SK-N-MC (cell line): ENCODE results near the gene ERGIC1.

Experiments
- DNase-seq: peaks from one replicate; pipeline ENCODE4 v3.0.0-alpha.2; 2011; ENCODE audit warnings: low read depth, low spot score
- H3K27ac ChIP-seq: fragments of 200-600 bp; sonication (generic); 2 replicates; pipeline ENCODE4 v1.5.1; 2016; ENCODE audit warnings: mixed run types
- H3K36me3 ChIP-seq: fragments of 200-600 bp; sonication (generic); 2 replicates; pipeline ENCODE4 v1.6.1; 2017; ENCODE audit warnings: antibody characterized with exemption, low read length, mixed read lengths; ENCODE audit not compliant: insufficient read depth
- H3K4me3 ChIP-seq: fragments of 200-600 bp; sonication (generic); 2 replicates; pipeline ENCODE4 v1.5.1; 2016
- H3K9ac ChIP-seq: fragments of 200-600 bp; sonication (generic); 2 replicates; pipeline ENCODE4 v1.8.0; 2017; ENCODE audit warnings: mixed run types, mixed read lengths; ENCODE audit not compliant: insufficient read length
- H3K9me3 ChIP-seq: fragments of 200-600 bp; sonication (generic); 2 replicates; pipeline ENCODE4 v1.6.1; 2017; ENCODE audit warnings: low read depth, mild to moderate bottlenecking, antibody characterized with exemption, low read length, moderate library complexity, mixed read lengths
- EZH2 ChIP-seq: fragments of 200-600 bp; sonication (generic); IDR thresholded peaks from one replicate; pipeline ENCODE4 v1.6.1; 2017; ENCODE audit warnings: antibody characterized with exemption
- FOXP2 ChIP-seq: optimal IDR thresholded peaks from 2 replicates; pipeline ENCODE3; 2011; ENCODE audit warnings: mild to moderate bottlenecking, moderate library complexity; ENCODE audit not compliant: insufficient read depth; ENCODE audit errors: extremely low read length, control extremely low read depth
- POLR2AphosphoS5 ChIP-seq: IDR thresholded peaks from 2 replicates; pipeline ENCODE4 v1.6.1; 2012; ENCODE audit warnings: mild to moderate bottlenecking, low read depth, low read length, borderline replicate concordance

Gene ERGIC1

DNA sequence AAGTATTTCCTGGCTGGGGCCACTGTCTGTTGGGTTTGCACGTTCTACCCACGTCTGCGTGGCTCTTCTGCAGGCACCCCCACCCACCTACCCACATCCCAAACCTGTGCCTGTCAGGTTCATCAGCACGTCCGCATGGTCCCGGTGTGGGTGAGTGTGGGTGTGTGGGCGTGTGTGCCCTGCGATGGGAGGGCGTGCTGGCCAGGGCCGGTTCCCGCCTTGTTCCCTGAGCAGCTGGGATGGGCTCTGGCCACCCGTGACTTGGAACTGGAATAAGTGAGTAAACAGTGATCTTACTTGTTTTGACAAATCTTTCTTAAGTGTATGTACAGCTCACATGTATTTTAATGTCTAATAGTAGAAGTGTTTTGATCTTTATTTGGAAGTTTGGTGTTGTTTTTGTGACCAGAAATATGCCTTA lies 20.4 kb downstream of the ERGIC1 start:
- Histone ChIP-seq H3K27ac (no peak overlapping the region), H3K4me3 (no peak overlapping the region), H3K9ac (no peak overlapping the region), H3K9me3 (no peaks in the 10 kb centered on the region), H3K36me3 (no peaks in the 10 kb centered on the region)
- DNase-seq: no peak
- TF ChIP-seq FOXP2 (no peak), EZH2 (no peak), POLR2AphosphoS5 (no peak)

DNA sequence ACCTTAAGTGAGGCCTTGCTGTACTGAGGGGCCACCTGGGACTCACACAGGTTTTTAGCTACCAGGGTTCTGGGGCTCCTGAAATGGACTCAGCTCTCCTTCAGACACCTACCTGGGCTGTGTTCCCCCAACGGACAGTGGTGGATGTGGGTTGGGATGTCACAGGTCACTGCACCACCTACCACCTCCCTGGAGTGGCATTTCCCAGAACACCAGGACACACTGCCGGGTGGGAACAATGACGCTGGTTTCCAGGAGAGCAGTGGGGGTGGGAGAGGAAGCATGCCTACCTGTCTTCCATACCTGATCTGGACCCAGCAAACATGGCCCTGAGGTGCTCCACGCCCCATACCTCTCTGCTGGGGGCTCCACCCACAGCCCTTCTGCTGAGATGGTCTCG lies 20.9 kb downstream of the ERGIC1 start:
- no peak overlapping the region for H3K9ac ChIP-seq
- no peaks in the 10 kb centered on the region for H3K36me3 ChIP-seq
- TF ChIP-seq EZH2: no peak
- no peak for TF ChIP-seq FOXP2
- no peak for TF ChIP-seq POLR2AphosphoS5

DNA sequence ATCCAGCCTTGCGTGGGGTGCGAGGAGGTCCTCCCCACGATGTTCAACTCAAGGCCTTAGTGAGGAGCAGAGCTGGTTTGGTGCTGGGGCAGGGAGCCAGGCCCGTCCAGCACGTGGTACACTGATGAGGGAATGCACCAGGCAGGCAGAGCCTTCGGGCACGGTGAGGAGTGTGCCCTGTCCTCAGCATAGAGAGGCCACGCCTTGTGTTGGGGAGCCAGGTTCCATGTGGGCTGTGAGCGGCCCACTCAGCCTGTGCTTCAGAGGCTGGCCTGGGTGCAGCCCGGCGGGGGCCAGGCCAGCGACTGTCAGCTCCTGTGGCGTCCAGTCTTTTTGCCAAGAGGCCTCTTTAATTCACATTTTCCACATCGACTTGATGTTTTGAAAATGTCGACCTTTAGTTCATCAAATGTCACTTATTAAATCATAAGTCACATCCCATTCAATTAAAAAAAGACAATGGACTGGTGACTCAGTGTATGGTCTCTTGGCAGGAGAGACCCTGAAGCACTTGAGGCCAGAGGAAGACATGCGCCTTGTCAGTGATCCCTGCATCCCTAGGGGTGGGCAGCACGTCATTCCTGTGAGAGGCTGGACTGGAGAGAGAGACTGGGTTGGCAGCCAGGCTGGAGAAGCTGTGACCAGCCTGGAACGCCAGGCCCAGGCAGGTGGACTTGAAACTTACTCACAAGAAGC lies 21.7 kb downstream of the ERGIC1 start:
- TF ChIP-seq POLR2AphosphoS5: no peak
- no peak for TF ChIP-seq EZH2
- no peak for DNase-seq
- Histone ChIP-seq H3K9ac (no peak overlapping the region), H3K36me3 (no peaks in the 10 kb centered on the region), H3K27ac (no peak overlapping the region), H3K4me3 (no peak overlapping the region), H3K9me3 (no peaks in the 10 kb centered on the region)

More for the DNA sequence above, 20.9 kb downstream of the ERGIC1 start:
- Histone ChIP-seq H3K9me3 (no peaks in the 10 kb centered on the region), H3K27ac (no peak overlapping the region), H3K4me3 (no peak overlapping the region)
- no peak for DNase-seq

DNA sequence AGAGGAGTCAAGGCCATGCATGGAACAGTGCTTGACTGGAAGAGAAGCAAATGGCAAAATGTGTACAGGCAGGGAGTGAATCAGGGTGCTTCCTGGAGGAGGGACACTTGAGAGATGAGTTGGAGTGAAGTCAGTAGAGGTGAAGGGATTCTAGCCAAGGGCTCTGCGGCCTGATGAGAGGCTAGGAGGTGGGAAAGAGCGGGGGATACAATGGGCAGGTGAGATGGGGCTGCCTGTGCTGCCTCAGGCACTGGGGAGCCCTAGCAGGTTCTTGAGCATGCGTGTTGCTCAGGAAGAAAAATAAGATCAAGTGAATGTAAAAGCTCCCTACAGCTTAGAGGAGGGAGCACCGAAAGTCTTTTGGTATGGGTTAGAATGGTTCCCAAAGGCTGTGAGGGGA lies 22.3 kb downstream of the ERGIC1 start:
- Histone ChIP-seq H3K4me3 (no peak overlapping the region), H3K9ac (no peak overlapping the region), H3K36me3 (no peaks in the 10 kb centered on the region), H3K9me3 (no peaks in the 10 kb centered on the region), H3K27ac (no peak overlapping the region)
- no peak for TF ChIP-seq EZH2
- DNase-seq: no peak

DNA sequence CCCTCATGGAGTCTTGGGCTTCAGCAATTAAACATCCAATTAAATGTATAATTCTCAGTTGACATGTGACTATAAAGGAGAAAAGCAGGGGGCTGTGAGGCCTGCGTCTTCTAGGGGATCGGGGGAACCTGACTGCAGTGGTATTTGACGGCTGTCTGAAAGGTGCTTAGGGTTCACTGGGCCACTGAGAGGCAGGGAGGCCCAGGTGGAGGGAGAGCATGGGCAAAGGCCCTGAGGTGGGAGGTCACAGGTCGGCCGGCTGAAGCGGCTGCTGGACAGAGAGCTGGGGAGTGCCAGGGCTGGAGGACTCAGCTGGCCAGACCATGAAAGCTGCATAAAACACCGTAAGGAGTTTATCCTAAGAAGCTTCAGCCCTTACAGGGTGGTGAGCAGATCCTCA lies 23.9 kb downstream of the ERGIC1 start:
- no peak for DNase-seq
- TF ChIP-seq FOXP2 (no peak), EZH2 (no peak), POLR2AphosphoS5 (no peak)
- no peak overlapping the region for H3K9ac ChIP-seq
- H3K9me3 ChIP-seq: no peaks in the 10 kb centered on the region
- no peak overlapping the region for H3K4me3 ChIP-seq
- no peak overlapping the region for H3K27ac ChIP-seq
- H3K36me3 ChIP-seq: no peaks in the 10 kb centered on the region

DNA sequence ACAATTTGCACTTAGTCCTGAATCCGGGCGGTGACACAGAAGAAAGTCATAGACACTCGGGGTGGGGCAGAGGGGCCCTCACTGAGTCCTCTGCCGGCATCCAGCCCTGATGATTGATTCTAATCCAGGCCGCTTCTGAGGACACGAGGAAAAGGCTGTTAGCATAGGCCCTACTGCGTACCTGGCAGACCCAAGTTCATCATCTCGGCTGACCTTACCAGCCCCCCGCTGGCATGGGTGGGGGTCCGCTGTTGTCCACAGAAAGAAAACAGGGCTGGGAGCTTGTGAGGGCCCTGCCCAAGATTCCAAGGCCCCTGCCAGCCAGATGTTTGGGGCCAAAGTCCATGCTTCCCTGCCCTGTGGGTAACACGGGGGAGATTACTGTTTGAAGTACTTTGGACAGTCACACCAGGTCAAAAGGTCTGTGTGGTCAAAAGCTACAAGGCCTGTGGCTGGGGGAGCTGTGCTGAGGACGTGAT lies 24.5 kb downstream of the ERGIC1 start:
- Histone ChIP-seq H3K4me3 (no peak overlapping the region), H3K27ac (no peak overlapping the region), H3K9ac (no peak overlapping the region), H3K36me3 (no peaks in the 10 kb centered on the region), H3K9me3 (no peaks in the 10 kb centered on the region)
- no peak for TF ChIP-seq POLR2AphosphoS5
- TF ChIP-seq FOXP2: no peak
- TF ChIP-seq EZH2: no peak
- no peak for DNase-seq

DNA sequence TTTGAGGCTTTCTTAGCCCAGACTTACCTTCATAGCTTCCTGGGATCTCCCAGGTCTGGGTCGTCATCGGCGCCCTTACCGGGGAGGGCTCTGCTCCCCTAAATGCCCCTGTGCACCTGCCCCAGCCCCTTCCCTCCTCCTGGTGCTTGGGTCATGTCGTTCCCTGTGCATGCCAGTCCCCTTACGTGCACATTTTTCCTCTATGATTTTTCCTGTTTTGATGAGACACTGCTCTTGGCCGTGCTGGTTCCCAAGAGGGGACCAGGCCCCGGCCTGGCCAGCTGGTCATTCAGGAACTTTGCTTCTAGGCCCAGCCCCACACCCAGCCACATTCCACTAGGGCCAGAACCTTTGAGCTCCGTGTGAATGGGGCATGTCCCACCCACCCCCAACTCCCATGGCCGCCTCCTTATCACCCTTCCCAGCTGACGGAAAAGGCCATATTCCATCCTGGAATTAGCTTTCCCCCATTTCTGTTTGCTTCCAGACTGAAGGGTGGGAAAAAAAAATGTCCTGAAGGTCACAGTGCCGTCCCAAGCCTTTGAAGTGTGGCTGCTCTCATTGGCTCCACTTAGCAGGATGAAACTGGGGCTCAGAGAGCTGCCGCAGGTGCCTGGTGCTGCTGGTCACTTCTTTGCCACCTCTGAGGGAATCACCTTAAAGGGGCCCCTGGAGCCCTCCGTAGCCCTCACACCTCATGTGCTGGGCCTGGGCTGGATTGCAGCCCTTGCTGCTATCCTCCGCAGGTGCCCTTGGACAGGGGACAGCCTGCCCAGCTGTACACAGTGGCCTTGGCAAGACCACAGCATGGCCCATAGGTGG lies 25.1 kb downstream of the ERGIC1 start:
- H3K4me3 ChIP-seq: no peak overlapping the region
- no peak for TF ChIP-seq FOXP2
- TF ChIP-seq EZH2: no peak
- no peak for TF ChIP-seq POLR2AphosphoS5
- no peak for DNase-seq
- no peak overlapping the region for H3K9ac ChIP-seq
- no peak overlapping the region for H3K27ac ChIP-seq
- H3K9me3 ChIP-seq: no peaks in the 10 kb centered on the region
- no peaks in the 10 kb centered on the region for H3K36me3 ChIP-seq

DNA sequence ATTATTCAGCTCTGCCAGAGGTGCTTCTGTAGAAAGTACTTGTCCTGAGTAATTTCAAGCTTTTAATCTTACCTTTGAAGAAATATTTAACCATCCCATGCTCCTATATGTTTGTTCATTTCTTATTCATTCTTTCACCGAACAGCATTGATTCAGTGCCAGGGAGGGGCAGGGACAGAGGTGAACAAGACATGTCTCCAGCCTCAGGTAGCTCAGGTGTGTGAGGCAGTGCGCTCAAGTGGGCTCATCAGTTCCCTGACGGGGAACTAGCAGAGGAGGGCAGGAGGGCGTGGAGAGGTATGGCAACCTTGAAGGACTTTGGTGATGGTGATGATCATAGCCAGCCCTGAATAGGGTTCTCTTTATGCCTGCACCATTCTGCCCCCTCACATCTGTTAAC lies 25.9 kb downstream of the ERGIC1 start:
- H3K4me3 ChIP-seq: no peak overlapping the region
- DNase-seq: no peak
- H3K27ac ChIP-seq: no peak overlapping the region
- H3K9ac ChIP-seq: no peak overlapping the region
- H3K9me3 ChIP-seq: no peaks in the 10 kb centered on the region
- no peak for TF ChIP-seq EZH2
- no peak for TF ChIP-seq POLR2AphosphoS5
- no peak for TF ChIP-seq FOXP2
- H3K36me3 ChIP-seq: no peaks in the 10 kb centered on the region
